Activated T-cell treated with anti-CD3 and anti-CD28 coated beads for 24 hours (primary cell): ENCODE data around the gene CLDN25.
"Not testable (repeated sequence)": the region's sequence is repeated elsewhere in the genome, so short reads cannot be mapped to it uniquely, and the experiment has no call there.

Source experiments
- DNase-seq: peaks from one replicate; pipeline ENCODE4 v3.0.0-alpha.2; 2020; ENCODE audit warnings: low read depth

CLDN25 gene

DNA sequence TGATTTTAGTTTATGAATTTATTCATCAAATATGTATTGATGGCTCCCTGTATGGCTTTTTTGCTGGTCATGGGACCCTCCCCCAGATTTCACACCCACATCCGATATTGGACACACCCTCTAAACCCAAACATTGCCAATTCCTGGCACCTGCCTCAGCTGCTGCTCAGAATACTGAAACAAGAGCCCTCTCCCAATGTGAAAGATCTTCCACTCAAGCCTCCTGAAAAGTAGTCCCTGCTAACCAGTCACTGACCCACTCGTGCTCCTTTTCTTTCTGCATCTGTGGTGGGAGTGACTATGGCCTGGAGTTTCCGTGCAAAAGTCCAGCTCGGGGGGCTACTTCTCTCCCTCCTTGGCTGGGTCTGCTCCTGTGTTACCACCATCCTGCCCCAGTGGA is at the start of gene CLDN25:
CLDN25 (plus strand) TSS at position 301 of the 400 bp plus-strand sequence; CDS start at position 301, 0 bp downstream.
- no peak for DNase-seq

DNA sequence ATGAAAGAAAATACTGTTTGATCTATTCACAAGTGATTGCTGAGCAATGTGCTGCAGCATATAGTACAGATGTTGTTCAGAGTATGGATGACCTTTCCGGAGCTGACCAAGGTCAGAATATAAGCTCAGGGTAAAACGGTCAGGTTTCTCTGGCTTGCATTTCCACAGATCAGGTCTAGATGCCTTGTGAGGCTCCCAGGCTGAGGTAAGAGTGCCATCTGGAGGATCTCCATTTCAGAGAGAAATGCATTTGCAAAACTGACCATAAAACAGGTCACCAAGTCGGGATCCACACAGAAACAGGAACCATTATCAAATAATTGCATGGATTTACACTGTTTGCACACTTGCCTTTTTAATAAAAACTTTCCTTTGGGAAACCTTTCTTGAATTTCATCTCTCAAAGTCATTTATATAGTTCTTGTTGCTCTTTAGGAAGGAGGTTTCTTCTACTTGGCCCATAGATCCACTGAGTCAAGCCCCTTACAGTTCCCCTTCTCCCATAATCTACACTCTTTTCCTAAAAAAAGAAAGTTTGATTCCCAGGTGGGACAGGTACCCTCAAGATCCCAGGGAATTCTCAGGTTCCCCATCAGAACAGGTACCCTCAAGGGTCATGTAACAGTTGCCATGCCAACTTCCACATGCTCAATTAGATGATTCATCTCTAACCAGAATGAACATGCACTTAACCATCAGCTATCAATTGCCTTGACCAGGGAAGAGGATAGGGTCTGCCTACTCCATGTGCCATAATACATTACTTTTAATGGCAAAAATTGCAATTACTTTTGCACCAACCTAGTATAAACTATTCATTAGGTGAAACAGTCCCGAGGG is 48.5 kb upstream of the CLDN25 start:
- no peak for DNase-seq

DNA sequence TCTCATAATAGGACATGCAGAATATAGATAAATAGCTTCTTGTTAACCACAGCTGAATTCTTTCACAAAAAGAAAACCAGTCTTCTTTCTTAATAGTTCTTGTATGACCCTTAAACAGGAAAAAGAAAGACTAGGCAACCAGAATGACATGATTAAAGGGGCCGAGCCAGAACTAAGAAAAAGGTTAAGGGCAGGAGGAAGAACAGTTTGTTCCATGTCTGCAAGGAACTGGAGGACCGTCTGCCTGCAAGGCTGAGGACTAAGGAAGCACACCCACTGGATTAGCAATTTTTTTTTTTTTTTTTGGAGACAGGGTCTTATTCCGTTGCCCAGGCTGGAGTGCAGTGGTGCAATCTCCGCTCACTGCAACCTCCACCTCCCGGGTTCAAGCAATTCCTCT is 47.5 kb upstream of the CLDN25 start:
- DNase-seq: no peak

DNA sequence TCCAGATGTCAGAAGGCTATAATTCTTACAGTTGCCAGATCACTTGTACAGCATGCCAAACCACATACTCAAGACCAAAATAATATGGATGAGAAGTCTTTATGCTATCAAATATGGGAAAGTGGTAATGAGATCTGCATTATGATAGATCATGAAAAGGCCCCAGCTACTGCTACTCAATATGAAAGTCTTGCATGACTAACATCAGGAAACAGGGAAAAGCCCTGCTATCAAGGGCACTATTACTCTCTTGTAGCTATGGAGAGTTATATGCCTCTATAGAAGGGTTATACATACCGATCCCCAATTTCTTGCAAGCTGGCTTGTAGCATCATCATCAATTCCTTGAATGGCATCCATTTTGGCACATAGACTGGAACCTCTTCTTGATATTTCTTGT is 43.3 kb upstream of the CLDN25 start:
- DNase-seq: no peak

DNA sequence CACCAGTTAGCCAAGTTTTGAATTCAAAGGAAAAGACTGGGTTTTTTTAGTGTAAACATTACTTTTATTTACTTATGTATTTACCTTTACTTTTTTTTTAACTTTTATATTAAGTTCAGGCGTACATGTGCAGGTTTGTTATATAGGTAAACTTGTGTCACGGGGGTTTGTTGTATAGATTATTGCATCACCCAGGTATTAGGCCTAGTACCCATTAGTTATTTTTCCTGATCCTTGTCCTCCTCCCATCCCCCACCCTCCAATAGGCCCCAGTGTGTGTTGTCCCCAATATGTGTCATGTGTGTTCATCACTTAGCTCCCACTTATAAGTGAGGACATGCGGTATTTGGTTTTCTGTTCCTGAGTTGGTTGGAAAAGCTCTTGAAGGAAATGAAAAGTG is 26.7 kb upstream of the CLDN25 start:
- no peak for DNase-seq

DNA sequence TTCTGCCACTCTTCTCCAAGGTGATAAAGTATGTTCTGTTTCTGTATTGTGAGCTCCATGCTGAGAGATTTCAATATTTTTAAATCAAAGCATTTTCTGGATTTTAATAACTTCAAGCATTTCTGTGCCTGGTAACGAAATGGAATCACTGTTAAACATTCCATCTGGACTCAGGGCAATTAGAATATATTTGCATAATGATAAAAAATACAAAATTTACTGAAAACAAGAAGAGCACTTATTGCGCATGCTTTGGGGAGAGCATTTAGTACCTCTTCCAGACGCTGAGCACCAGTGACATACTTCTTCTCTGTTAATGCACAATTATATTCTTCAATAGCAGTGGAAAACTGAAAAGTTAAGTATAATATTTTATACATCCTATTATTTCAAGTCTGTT is 19.4 kb upstream of the CLDN25 start:
- no peak for DNase-seq

DNA sequence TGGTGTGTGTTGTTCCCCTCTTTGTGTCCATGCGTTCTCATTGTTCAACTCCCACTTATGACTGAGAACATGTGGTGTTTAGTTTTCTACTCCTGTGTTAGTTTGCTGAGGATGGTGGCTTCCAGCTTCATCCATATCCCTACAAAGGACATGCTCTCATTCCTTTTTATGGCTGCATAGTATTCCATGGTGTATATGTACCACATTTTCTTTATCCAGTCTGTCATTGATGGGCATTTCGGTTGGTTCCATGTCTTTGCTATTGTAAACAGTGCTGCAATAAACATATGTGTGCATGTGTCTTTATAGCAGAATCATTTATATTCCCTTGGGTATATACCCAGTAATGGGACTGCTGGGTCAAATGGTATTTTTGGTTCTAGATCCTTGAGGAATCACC is 16.6 kb upstream of the CLDN25 start:
- not testable (repeated sequence) for DNase-seq

DNA sequence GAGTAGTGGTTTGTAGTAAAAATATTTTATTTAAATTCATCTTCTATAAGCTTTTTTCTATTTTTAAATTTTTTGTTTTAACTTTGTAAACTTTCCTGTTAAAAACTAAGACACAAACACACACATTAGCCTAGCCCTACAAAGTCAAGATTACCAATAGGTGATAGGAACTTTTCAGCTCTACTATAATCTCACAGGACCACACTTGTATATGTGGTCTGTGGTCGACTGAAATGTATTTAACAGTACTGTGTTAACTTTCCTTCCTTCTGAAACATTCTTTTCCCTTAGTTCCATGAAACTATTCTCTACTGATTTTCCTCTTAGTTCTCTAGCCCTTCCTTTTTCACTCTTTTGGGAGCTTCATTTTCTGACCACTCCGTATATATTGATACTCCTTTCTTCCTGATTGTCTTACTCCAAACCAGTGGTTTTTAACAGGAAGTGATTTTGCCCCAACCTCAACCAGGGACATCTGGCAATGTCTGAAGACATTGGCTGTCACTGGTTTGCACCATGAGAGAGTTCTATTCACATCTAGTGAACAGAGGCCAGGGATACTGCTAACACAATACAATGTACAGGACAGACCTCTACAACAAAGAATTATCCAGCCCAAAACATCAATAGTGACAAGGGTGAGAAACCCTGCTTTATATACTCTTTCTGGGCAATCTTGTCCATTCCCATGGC is 14.9 kb upstream of the CLDN25 start:
- no peak for DNase-seq

DNA sequence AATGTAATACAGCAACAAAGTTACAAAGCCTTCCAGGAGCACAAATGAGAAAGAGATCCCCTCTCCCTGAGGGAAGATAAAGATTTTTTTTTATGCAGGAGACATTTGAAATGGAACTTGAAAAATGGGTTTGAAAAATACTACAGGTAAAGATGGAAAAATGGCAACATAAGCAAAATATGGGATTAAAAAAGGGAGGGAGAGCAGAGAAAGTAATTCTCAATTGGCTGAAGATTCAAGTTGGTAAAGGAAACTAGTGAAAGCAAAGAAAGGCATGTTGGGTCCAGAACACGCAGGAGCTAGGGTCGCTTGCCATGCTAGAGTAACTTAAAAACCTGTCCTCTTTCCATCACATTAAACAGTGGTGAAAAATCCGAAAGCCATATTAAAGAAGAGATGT is 7.6 kb upstream of the CLDN25 start:
- no peak for DNase-seq

DNA sequence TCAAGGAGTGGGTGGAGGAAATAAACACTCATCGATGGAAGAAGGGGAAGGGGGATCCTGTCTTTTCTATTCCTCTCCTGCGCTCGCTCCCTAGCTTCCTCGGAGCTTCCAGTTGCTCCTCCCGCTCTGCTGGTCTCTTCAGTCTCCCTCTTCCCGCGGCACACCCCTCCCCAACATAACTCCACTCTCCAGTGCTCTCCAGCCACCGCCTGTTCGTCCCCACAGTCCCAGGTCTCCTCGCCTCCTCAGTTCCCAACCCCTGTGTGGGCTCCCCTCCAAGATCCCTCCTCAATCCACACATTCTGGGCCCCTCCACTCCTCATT is 6.5 kb upstream of the CLDN25 start:
- no peak for DNase-seq

DNA sequence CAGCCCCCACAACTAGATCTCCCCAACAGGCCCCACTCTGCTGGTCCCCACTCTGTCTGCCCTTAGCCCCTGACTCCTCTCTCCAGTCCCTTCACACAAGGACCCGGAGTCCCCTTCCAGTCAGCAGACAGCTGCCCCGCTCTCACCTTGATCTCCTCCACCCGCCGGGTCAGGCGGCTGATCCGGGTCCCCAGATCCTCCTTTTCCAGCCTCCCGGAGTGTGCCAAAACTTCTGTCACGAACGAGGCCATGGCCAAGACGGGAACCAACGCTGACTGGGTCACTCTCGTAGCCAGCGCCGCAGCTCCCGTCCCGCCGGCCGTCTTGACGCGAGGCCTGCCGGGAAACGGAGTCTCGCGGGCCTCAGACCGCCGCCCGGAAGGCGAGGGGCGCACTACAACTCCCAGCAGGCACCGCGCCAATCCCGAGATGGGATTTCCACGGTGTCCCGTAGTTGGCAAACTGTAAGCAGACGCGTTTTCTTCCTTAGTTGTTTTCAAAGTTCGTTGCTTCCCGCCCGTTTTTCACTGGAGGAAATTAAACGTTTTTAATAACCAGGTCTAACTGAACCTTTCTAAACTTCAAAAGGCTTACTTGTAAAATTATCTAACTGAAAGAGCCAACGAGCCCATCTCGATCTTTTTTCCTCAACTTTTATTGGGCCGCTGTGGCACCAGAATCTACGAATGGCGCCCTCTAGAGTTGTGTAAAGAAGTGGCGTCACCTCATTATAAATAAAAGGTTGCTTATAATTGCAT is 6.0 kb upstream of the CLDN25 start, which contains the start of gene ZW10:
ZW10 (minus strand) TSS at position 277 of the 758 bp plus-strand sequence; CDS start at position 251, 26 bp downstream.
- DNase-seq: peak; percentile 90

DNA sequence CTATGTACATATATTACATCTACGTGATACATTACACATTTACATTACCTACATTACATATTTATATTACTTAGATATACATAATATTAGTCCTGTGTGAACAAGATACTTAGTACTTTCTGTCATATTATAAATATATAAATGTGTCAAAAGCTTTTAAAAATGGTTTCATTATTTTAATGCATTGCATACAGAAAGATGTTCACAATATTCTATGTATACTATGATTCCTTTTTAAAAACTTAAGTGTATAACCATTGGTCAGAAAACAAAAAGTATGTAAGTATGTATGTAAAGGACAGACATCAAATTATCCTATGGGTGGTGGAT is 5.5 kb upstream of the CLDN25 start:
- no peak for DNase-seq

DNA sequence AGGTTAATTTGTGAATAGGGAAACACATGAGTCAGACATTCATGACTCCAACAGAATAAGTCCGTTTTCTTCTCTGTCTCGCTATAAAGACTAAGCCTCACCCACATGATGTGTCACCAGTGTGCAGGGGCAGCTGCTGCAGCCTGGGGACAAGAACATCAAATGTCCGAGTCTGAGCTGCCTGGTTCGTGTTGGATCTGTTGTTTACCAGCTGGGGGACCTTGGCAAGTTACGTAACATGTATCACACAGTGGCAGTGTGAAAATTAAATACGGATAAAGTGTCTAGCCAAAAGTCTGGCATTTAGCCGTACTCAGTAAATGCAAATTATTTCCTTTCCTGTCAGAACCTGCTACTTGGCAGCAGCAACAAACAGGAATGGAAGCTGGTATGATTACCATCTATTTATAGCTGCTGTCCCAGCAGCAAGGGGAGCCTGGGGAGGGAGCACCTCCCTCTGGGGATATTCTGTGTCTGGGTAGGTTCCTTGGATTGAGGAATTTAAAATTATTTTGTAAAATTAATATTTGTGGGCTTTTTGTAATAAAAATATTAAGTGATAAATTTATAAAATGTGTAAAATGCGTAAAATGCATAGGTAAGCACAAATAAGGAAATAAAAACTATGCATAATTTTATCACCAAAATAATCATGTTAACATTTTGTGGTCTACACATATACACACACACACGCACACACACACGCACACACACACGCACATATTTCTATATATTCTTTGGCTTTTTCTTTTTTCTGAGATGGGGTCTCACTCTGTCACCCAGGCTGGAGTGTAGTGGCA is 1.3 kb upstream of the CLDN25 start:
- DNase-seq: no peak

DNA sequence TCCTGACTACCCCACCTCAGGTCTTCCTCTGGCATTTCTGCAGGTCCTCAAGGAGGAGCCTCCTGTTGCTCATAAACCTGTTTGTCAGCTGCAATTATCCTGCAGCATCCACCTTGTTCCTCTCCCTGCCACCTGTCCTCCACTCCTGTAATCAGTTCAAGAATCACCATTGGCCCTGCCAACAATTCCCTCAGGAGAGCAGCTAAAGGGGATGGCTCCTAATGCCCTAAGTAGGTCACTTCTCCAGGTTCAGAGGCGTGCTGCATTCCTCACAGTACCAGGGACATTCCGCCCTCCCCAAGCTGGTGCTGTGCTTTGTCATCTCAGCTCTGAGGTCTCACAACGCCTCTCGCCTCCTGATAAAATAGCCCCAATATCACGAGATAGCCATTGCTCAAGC is 2.1 kb downstream of the CLDN25 start:
- DNase-seq: no peak

DNA sequence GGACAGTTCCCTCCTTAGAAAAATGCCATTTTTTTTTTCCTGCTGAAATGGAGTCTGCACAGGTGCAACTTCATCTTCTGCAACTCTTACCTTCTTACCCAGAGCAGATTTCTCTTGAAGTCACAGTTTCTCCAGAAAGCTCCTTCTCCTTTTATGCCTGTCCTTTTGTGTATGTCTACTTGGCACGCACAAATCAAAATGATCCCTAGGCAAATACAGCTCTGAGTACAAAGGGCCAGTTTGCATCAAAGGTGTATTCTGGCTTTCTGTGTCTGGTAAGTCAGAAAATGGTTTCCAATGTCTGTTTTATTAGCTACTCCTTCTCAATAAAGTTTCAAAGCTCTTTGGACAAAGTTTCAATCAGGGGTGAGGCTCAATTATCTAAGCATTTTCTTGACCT is 2.5 kb downstream of the CLDN25 start:
- DNase-seq: no peak

DNA sequence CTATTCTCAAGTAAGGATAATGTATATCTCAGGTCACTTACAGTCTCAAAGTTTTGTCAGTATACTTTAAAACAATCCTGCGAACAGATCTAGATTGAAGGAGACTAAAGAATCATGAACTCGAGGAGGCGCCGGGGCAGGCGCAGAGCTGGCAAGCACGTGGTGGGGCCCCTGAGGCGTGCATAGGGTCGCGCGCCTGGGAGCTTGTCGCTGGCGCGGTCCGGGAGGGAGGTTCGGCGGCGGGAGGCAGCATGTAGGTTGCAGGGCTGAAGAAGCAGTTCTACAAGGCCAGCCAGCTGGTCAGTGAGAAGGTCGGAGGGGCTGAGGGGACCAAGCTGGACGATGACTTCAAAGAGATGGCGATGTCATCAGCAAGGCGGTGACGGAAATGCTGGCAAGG is 9.4 kb downstream of the CLDN25 start:
- not testable (repeated sequence) for DNase-seq

DNA sequence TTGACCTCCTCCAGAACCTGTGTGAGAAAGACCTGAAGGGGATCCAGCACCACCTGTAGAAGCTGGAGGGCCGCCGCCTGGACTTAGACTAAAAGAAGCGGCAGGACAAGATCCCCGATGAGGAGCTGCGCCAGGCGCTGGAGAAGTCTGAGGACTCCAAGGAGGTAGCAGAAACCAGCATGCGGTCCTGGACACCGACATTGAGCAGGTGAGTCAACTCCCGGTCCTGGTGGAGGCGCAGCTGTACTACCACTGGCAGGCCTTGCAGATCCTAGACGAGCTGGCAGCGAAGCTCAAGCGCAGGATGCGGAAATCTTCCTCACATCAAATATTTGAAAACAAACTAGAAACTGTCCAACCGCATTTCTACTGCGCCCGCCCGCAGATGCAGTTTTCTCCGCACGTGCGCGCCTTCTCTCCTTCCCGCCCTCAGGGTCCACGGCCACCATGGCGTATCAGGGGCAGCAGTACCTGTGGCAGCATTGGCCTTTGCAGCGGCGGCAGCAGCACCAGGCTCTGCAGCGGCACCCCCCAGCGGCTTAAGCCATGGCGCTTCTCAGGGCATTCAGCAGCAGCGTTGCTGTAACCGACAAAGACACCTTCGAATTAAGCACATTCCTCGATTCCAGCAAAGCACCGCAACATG is 10.2 kb downstream of the CLDN25 start:
- DNase-seq: no peak

DNA sequence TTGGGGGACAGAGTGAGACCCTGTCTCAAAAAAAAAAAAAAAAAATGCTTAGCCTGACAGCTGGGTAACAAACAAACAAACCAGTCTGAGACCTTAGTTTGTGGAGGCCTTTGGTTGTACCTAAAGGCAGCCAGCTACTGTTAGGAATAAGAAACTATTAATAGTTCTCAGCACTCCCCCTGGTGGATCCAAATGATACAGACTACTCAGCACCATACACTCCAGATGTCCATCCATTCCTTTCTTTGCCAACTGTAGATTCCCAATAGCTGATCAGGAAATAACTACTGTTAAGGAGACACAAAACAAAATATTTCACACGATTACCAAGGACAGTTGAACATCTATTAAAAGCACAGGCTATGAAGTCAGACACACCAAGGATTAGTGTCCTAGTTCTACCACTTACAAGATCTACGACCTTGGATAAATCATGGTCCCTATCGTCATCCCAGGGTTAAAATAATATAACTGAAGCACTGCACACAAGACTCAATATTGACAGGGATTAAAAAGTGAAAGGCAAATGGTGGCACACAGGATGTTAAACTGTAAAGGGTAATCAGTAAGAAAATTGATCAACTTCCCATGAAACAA is 17.2 kb downstream of the CLDN25 start:
- DNase-seq: no peak

DNA sequence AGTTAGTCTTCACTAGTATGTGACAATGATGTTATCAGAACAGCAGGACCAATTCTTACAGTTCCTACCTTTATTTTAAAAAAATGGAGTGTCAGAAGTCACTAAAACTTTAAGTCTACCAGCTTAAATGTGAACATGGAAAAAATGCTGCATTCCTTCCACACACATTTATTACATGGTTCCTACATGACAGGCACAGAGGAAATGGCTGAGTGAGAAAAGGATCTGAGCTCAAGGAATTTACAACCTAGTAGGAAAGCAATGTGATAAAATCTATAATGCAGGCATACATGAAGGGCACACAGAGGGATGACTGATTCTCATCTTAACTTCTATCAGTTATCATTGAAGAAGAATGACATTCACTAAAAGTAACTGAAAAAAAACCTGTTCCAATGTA is 23.0 kb downstream of the CLDN25 start:
- no peak for DNase-seq

DNA sequence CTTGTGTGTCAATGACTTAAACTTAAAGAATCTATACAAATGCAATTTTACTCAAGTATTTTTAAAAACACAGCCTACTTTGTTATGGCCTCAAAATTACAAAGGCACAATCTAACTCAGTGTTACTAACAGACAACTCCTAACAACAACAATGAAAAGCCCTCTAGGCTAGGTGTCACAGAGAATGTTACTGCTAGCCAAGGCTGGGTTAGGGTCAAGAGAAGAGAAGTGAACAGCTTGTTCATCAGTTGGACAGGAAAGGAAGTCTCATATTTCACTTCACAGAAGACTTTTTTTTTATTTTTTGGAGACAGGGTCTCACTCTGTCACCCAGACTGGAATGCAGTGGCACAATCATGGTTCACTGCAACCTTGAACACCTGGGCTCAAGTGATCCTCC is 26.0 kb downstream of the CLDN25 start:
- no peak for DNase-seq

DNA sequence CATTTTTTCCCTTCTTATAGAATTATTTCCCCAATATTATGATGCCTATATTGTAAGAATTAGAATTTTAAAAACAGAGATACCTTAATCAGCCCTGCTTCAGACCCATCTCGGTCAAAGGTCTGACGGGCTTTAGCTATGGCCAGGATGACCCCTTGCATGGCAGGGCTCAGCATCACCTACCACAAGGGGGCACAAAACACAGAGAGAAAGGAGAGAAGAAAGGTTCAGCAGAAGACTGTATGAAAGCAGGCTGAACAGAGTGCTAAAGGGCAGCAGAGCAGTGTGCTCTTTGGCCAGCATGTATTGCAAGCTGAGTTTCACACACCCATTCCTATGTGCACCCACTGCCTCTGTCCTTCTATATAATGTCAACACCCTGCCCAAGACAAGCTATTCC is 26.8 kb downstream of the CLDN25 start:
- no peak for DNase-seq
